Stimulated activated CD4-positive, alpha-beta T cell treated with anti-CD3 and anti-CD28 coated beads, Interleukin-1b, Interleukin-23, amount 100 ng/mL, for 4 hours (primary cell): Measurements from ENCODE around the gene COPS7B.
"Not testable (repeated sequence)": the region's sequence is repeated elsewhere in the genome, so short reads cannot be mapped to it uniquely, and the experiment has no call there.

ENCODE experiments used
- DNase-seq, 2 donors: peaks; one replicate each; pipeline ENCODE4 v3.0.0-alpha.2; 2020; ENCODE audit warnings: low read depth in 2 of 2

Gene COPS7B

DNA sequence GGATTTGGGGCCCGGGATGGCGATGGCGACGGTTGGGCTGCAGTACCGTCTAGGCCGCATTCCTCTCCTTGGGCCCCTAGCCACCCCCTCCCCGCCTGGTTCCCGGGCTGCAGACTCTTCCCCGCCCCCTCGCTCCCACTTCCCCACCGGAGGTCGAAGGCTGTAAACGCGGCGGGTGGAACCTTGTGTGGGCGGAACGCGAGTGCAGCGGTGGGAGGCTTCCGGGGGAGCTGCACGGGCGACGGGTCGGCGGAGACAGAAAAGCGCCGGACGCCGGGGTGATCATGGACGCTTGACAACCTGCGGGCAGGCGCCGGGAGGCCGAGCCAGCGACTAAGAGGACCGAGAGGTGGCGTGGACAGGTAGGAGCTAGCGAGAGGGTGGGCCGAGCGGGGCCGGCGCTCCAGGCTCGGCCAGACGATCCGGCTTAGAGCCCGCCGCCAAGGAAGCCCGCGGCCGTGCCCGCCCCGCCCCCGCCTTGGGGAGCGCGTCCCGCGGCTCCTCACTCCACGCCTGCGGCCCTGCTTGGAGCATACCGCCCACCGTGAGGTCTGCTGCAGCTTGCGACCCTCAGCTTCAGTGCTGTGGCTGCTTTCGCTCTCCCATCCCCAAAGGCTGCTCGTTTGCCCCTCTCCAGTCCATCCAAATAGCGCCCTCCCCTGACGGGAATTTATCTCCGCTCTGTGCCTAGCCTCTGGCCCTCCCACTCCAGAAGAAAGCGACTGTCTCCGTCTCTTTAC, at the start of gene COPS7B:
TSS of gene COPS7B (plus strand) at position 269 of the 740 bp plus-strand sequence. CDS start 2,126 bp downstream, outside the sequence.
- peak; percentile 73 to 77 for DNase-seq

DNA sequence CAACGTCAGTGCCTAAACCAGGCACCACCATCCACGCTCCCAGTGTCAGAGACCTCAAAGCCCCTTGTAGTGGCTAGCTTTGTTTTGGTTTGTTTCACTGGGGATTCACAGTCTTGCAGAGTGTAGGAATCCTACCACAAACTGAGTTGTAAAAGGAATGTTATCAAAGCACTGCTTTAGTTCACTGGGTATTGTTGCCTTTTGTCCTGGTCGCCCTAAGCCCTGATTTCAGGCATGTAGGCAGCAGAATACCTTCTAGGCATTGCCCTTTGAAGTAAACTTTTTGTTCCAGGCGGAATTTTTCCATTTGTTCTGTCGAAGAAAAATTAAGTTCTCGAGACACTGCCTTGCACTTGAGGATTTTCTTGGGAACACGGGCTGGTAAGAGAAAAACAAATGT, 48.5 kb upstream of the COPS7B start:
- DNase-seq: no peak

DNA sequence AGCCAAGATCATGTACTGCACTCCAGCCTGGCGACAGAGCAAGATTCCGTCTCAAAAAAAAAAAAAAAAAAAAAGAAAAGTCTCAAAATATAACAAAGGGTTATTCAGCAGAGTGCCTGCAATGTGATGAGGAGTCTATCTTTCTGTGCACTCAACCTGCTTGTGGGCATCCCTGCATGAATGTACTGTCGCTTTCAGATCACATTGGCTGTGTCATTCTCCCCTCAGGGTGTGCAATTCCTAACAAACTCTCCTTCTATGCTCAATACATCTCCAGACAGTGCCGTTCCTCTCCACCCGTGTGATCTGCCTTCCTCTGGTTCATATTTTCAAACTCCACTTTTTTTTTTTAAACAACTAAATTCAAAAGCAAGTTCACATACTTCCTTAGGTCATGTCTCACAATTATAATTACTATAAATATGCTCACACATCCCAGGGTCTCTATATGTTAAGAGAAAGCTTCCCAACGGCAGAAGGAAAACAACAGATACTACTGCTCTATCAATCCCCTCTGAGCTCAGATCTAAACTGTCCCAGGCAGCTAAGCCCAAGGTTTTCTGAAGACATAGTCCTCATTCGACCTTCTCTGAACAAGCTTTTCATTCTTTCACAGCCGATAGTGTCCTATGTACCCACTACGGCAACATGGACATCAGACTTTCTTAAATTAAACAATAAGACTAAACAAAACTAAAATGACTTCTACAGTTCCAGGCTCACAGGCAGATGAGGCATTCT, 42.7 kb upstream of the COPS7B start:
- no peak for DNase-seq

DNA sequence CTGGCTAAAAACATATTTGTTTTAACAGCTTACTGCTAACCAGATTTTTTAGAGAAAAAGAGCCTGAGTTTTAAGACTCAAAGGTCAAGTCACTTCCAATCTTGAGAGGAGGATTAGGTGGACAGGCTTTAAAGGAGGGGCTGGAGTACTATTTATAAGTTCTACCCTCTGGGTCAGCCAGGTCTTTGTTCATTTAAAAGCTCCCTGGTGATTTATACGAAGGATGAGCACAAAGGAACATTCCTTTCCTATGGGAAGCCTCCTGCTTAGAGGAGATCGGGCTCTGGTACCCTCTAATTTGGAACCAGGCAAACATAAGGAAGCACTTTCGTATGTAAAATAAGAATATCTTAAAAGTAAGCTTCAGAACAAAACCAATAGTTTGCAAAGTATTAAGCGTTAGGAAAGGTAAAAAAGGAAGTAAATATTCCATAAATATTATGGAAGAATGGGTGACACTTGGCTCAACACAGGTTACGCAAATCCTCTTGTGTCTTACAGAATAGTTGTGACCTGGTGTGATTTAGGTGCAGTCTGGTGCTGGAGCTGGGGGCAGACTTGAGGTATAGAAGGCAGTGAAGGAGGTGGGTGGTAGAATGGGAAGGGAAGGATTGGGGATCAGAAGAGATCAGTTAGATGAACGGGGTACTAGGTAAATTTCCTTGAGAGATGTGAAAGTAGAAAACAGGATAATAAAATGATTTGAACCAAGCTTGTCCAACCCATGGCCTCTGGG, 40.8 kb upstream of the COPS7B start:
- no peak for DNase-seq

- DNase-seq: not testable (repeated sequence)
These were observed 37.9 kb upstream of the COPS7B start for GRCh38 chr2:231748153-231748896.

GRCh38 chr2:231749016-231749415, 37.2 kb upstream of the COPS7B start:
- DNase-seq: not testable (repeated sequence)

GRCh38 chr2:231751042-231751815, 35.0 kb upstream of the COPS7B start:
- DNase-seq: no peak

DNA sequence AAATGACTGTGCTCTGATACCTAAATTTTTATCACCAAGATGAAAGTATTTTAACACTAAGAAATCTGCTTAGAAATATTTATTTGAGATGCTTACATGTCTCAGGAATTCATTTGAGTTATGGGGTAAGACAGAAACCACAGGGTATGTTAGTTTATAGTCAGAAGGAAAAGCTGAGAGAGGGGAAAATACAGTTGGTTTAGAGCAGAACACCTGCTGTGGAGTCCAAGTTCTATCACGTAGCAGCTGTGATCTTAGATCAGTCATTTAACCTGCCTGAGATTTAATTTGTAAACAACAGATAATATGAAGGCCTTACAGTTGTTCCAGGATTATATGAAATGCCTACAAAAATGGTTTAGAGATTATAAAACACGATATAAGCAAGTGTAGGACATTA, 34.2 kb upstream of the COPS7B start:
- no peak for DNase-seq

GRCh38 chr2:231761735-231762134, 24.5 kb upstream of the COPS7B start:
- no peak for DNase-seq

- no peak for DNase-seq
These were observed 22.1 kb upstream of the COPS7B start for GRCh38 chr2:231764124-231764523.

DNA sequence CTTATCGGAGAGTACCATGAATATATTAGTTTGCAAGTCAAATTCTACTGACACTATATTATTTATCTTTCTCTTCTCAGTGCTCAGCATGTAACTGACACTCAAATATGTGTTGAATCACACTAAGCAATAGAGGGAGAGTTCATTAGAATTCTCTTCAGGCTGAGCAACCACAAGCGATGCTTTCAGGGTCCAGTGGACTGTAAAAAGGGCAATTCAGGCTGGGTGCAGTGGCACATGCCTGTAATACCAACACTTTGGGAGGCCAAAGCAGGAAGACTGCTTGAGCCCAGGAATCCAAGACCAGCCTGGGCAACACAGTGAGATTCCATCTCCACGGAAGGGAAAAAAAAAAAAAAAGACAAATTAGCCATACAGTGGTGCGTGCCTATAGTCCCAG, 21.5 kb upstream of the COPS7B start:
- DNase-seq: no peak

DNA sequence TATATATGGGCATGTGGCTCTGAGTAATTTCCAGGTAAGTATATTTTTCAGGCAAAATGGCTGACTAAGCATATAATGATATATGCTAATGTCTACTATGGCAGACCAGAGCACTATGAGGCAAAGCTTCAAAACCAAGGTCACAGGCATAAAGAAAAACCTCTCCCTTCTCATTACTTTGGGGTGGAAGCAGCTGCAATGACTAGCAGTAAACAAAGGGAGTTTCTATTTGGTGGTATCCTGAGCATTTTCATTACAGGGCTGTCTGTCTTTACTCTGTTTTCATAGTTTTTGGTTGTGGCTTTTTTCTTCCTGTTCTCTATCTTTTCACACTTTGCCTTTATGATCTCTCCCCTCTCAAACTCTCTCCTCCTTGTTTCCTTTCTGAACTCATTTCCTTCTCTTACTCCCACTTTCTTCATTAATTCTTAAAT, 20.7 kb upstream of the COPS7B start:
- DNase-seq: no peak

DNA sequence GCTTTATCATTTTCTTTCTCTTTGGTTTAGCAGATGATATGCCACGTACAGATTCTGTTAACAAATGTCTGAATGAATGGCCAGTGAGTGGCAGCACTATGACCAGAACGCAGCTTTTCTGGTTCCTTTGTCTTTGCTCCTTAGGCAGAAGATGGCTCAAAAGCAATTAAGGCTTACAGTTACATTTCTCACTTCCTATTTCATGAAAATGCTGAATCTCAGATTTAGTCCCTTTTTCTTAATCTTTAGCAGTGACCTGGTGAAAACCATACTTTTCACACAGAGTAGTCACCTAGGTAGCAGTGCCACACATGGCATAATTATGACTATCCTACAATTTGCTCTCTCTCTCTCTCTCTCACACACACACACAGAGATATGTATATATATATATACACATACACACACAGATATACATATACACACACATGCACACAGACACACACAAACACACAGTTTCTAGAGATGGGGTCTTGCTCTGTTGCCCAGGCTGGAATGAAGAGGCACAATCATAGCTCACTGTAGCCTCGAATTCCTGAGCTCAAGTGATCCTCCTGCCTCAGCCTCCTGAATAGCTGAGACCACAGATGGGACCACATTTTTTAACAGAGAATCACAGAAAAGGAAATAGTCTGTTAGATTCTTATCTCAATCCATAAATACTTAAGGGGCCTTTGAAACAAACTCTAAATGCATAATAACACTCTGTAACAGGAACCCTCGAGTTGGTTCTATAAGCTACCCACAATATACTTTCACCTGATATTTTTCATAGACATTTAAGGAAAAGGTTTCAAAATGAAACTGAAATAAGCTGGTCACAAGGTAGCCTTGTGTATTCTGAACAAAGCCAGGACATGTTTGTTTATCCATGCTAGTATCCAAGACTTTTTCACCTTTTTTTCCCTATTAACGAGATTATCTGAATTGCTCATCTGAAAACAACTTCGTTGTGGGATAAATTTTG, 16.8 kb upstream of the COPS7B start:
- DNase-seq: no peak

- no peak for DNase-seq
These were observed 5.9 kb upstream of the COPS7B start for GRCh38 chr2:231780123-231780908.

GRCh38 chr2:231780909-231781797, 5.1 kb upstream of the COPS7B start, which contains the start of gene PDE6D:
PDE6D (minus strand) TSS chr2:231781282; CDS start chr2:231781114, 168 bp downstream.
- peak; percentile 93 for DNase-seq

DNA sequence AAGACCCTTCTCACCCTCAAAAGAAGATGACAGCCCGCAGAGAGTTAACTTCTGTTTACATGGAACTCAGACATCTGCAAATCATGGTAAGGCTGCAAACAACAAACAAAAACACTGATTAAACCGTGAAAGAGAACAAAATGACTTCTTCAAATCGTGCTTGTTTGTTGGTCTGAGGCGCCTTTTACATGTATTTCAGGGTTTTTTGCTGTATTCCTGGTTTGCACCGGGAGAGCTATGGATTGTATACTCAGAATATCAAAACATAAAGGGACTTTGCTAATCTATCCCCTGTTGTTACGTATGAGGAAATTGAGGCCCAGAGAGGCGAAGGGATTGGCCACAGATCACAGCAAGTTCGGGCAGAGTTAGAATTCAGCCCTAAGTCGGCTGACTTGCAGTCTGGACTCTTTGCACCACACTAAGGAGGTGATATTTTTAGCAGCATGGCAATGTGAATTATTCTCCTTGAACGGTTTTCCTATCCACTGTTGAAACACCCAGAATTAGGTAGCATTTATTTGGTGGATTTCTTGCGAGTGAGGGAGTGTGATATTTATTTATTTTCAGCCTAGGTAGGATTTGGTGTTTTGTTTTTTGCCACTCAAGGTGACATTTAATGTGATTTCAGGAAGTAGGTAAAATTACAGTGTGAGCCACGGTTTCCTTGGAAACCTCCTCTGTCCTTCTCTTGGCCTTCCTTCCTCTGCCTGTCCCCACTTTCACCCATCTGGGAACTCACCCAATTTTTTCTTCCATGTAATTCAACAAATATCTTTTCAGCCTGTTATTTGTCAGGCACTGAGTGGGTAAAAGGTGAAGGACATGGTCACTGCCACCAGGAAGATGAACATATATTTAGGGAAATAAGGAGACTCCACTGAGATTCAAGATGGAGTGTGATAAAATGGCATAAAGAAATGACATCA, 4.2 kb upstream of the COPS7B start:
- no peak for DNase-seq

GRCh38 chr2:231785413-231785812, 832 bp upstream of the COPS7B start:
- no peak for DNase-seq
